ENCODE results near the gene LPP.

Gene LPP

GRCh38 chr3:188706599-188706998 is 552.6 kb downstream of the LPP start:
- TF ChIP-seq CTCF (IDR thresholded peaks at IDR 0.05) (no peak), ZFX (IDR thresholded peaks at IDR 0.05; ENCODE audit: borderline replicate concordance) (no peak)
- no peak overlapping the region for H3K27ac ChIP-seq

DNA sequence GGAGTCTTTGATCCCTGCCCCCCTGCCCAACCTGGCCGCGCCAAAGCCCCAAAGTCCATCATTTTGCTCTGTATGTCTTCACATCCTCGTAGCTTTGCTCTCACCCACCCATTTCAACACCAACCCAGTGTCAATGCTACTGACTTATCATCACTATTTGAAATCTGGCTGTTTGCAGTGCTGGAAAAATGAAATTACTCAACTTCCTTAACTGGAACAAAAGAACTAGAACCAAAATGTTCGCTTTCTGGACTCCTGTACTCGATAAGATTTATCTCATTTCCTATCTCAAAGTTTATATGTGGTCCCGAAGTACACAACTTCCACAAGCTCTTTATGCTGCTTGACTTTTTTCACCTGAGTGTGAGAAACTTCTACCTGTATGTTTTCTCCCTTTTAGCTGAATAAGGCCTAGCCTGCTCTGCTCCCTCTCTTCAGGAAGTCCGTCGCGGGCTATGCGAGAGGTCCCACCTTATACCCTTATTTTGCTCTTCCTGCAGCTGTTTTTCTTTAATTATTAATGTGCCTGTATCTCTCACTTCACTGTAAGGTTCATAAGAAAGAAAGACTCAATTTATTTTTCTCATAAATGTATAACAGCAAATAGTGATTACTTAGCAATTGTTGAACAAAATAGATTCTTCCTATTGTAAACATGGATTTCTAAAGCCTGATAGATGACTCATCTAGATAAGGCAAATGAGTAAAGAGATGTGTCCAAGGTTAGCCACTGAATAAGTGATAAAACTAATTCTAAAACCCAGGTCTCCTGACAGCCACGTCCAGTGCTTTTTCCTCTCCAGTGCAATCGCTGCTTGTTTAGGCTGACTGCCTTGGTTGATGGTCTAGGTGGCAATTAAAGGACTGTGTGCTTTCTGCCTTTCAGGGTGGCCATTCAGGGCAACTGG is 553.7 kb downstream of the LPP start:
- TF ChIP-seq ZFX (IDR thresholded peaks at IDR 0.05; ENCODE audit: borderline replicate concordance) (no peak), CTCF (IDR thresholded peaks at IDR 0.05) (no peak)
- H3K27ac ChIP-seq = no peak overlapping the region

GRCh38 chr3:188711881-188712247 is 557.9 kb downstream of the LPP start:
- no peak overlapping the region for H3K27ac ChIP-seq

DNA sequence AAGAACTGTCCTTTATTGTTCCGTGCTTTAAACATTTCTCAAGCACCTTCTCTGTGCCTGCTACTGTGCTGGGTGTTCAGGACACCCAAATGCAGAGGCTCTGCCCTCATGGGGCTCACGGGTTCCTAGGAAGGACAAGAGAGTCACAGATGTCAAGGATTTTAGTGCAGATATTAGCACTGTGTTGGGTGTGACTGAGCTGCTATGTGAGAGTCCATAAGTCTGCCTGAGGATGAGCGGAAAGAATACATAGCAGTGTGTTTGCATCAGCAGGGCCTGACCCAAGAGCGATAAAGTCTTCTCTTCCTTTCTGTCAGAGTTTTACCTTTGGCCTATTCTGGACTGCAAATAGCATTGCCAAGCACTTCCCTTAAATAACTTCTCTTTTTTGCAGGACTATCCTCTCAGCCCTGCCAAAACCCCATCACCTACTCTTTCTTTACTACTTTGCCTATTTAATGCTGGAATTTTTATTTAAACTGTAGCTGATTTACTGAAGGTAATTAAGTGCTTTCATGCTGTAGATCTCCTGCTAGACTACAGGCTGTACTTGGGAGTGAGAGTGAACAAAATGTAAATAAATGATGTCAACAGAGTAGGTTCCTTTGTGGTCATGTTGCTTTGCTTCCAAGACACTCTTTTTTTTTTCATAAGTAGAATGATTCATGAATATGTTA is 558.4 kb downstream of the LPP start:
- H3K27ac ChIP-seq = no peak overlapping the region
- TF ChIP-seq CTCF (IDR thresholded peaks at IDR 0.05) (no peak), ZFX (IDR thresholded peaks at IDR 0.05; ENCODE audit: borderline replicate concordance) (no peak)

More at GRCh38 chr3:188711881-188712247, 557.9 kb downstream of the LPP start:
- TF ChIP-seq ZFX (IDR thresholded peaks at IDR 0.05; ENCODE audit: borderline replicate concordance) (no peak), CTCF (IDR thresholded peaks at IDR 0.05) (no peak)

GRCh38 chr3:188712991-188713390 is 559.0 kb downstream of the LPP start:
- no peak for TF ChIP-seq CTCF (IDR thresholded peaks at IDR 0.05)
- no peak for TF ChIP-seq ZFX (IDR thresholded peaks at IDR 0.05; ENCODE audit: borderline replicate concordance)
- H3K27ac ChIP-seq = no peak overlapping the region

- H3K27ac ChIP-seq = no peak overlapping the region
- TF ChIP-seq ZFX (IDR thresholded peaks at IDR 0.05; ENCODE audit: borderline replicate concordance) (no peak), CTCF (IDR thresholded peaks at IDR 0.05) (no peak)
Observed at GRCh38 chr3:188719545-188719944, 565.6 kb downstream of the LPP start.

DNA sequence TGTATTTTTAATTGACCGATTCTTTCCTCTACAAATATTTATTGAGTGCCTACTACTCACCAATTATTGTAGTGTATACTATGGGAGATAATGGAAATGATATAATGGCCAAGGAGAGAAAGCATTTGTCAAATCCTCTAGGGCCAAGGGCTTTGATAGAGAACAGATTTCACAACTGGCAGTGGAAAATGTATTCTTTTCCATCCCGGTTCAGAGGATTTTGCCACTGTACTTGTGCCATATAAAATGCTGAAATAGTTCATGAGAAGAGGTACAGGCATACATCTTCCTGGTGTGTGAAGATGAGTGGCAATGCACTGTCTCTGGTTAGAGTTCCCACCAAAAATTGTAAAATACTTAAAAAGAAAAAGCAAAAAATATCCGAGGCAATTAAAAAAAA is 566.3 kb downstream of the LPP start:
- H3K27ac ChIP-seq = no peak overlapping the region

More for the DNA sequence above, 566.3 kb downstream of the LPP start:
- TF ChIP-seq CTCF (IDR thresholded peaks at IDR 0.05) (no peak), ZFX (IDR thresholded peaks at IDR 0.05; ENCODE audit: borderline replicate concordance) (no peak)

All from 22Rv1 (cell line).